HFFc6 (cell line): ENCODE data around the gene NOB1. TPM values are rescaled to one million over a fixed set of nuclear protein-coding genes. Genes with fewer than 3 reads are reported as not detected.

Source experiments
- DNase-seq: peaks from one replicate; pipeline ENCODE4 v3.0.0-alpha.2; 2018
- H3K27ac Mint-ChIP-seq: 2 replicates; pipeline ENCODE4 v1.8.0; 2020; ENCODE audit warnings: mild to moderate bottlenecking, mixed read lengths
- H3K27me3 Mint-ChIP-seq: 2 replicates; pipeline ENCODE4 v1.8.0; 2021; ENCODE audit warnings: mild to moderate bottlenecking, moderate library complexity, mixed read lengths; ENCODE audit not compliant: insufficient read depth
- H3K36me3 Mint-ChIP-seq: 2 replicates; pipeline ENCODE4 v1.8.0; 2021; ENCODE audit warnings: low read depth, mixed read lengths
- H3K4me1 Mint-ChIP-seq: 2 replicates; pipeline ENCODE4 v1.8.0; 2020; ENCODE audit warnings: low read depth, mixed read lengths
- H3K4me3 Mint-ChIP-seq: 2 replicates; pipeline ENCODE4 v1.8.0; 2020; ENCODE audit warnings: mild to moderate bottlenecking, moderate library complexity, mixed read lengths
- H3K9me3 Mint-ChIP-seq: 2 replicates; pipeline ENCODE4 v1.8.0; 2020; ENCODE audit warnings: mild to moderate bottlenecking, mixed read lengths
- long read RNA-seq: library from polyadenylated mRNA; unstranded; transcript quantifications from one replicate; pipeline ENCODE4 v2.0.0, GENCODE V29; 2019
- total RNA-seq, 6 experiments: library from RNA; stranded (reverse); fragmentation: NEBNext Ultra II Directional; extraction: Animal tissue kit (Norgen Biotek cat#: 25700); gene quantifications; 2 replicates in 1 of 6; 3 replicates in 5 of 6; pipeline ENCODE4 v1.2.3, GENCODE V29; 2021
- TF ChIP-seq, protein P1 (sequence below): fragments of 200-600 bp; sonication (generic); IDR thresholded peaks from 2 replicates; pipeline ENCODE4 v1.5.0; 2021; ENCODE audit warnings: antibody characterized with exemption, mild to moderate bottlenecking

The NOB1 gene
- 10 to 100 TPM; 52.3 to 59.3 (median 55.2) TPM for total RNA-seq
- long read RNA-seq, transcript NOB1-201 (9 exons, 1,734 nt), result major isoform, 92 of 102 reads
- long read RNA-seq, partial matches to known transcripts, result 5 of 102 reads
- long read RNA-seq, other reads (novel, unspliced or antisense), result 5 of 102 reads

DNA sequence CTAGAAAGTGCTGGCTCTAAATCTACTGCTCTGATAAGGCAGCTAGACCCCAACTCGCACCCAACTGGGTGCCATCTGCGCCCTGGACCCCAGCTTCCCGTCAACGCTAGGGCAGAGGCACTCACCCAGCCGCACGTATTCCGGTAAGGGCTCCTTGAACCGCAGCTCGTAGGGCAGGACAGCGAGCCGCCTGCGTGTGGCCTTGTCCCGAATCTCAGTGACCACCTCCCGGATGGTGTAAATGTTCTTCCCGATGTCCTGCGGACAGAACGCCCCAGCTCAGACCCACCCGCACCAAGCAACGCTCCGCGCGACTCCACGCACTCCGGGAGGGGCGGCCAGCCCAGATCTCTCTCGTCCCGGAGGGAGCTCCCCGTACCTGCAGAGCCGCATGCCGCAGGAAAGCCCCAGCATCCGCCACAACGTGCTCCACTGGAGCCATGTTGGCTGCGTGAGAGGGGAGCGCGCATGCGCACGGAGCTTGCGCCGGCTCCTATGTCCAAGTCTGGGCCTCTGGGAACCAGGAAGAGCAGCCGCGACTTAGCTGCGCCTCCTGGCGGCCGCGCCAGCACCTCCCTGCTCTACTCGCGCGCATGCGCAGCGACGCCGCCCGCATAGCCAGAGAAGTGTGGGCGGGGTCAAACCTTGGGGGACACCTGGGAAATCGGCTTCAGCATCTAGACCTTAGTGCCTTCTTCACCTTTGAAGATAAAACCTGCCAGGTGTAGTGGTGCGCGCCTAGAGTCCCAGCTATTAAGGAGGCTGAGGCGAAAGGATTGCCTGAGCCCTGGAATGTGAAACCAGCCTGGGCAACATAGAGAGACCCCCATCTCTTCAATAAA lies at the start of gene NOB1:
NOB1 (minus strand) TSS at position 458 of the 842 bp plus-strand sequence; CDS start at position 442, 16 bp downstream.
- Mint-ChIP-seq H3K36me3 (peaks cover 13% of the 10 kb centered on the region), H3K4me1 (peaks cover 25% of the 10 kb centered on the region), H3K27ac (peak within 1 kb of the TSS; percentile 94), H3K27me3 (peaks cover 13% of the 10 kb centered on the region), H3K9me3 (no peaks in the 10 kb centered on the region), H3K4me3 (peak within 1 kb of the TSS; percentile 99)
- TF ChIP-seq, protein P1, sequence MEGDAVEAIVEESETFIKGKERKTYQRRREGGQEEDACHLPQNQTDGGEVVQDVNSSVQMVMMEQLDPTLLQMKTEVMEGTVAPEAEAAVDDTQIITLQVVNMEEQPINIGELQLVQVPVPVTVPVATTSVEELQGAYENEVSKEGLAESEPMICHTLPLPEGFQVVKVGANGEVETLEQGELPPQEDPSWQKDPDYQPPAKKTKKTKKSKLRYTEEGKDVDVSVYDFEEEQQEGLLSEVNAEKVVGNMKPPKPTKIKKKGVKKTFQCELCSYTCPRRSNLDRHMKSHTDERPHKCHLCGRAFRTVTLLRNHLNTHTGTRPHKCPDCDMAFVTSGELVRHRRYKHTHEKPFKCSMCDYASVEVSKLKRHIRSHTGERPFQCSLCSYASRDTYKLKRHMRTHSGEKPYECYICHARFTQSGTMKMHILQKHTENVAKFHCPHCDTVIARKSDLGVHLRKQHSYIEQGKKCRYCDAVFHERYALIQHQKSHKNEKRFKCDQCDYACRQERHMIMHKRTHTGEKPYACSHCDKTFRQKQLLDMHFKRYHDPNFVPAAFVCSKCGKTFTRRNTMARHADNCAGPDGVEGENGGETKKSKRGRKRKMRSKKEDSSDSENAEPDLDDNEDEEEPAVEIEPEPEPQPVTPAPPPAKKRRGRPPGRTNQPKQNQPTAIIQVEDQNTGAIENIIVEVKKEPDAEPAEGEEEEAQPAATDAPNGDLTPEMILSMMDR, result peak; percentile 99
- DNase-seq, result peak; percentile 94

DNA sequence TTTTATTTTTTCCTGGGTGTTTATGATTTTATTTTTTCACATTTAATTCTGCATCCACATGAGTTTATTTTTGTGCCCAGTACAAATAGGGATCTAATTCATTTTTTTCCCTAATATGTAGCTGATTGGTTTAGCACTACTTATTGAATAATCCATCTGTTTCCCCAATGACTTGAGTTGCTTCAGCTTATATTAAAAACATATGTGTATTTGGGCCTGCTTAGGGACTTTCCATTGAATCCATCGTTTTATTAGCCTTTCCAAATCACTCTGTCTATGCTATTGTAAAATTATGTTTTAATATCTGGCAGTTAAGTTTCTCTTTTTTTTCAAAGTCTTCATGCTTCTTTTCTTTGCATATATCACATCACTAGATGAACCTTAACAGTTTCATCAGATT lies 49.6 kb upstream of the NOB1 start:
- Mint-ChIP-seq H3K4me3 (no peak overlapping the region), H3K36me3 (no peaks in the 10 kb centered on the region; the same call in 1 of the 2 replicates), H3K9me3 (no peaks in the 10 kb centered on the region), H3K4me1 (no peaks in the 10 kb centered on the region; the same call in 1 of the 2 replicates), H3K27me3 (no peaks in the 10 kb centered on the region), H3K27ac (no peak overlapping the region)
- no peak for DNase-seq
- TF ChIP-seq, protein P1, result no peak

DNA sequence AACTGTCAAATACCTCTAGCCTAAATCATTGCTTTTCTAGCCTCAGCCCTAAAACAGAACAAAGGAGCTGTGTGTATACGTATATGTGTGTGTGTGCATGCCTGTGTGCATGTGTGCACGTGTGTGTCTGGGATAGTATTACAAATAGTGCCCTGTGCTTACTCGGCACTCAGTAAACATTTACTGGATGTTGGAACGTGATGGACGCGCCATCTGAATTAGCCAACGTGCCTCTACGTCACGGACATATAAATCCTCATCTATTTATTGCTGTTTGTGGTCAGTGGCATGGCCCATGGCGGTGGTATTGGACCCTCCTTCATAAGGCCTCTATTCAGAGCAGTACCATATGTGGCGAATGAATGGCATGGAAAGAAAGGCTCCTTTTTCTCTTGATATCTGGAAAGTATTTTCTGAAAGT lies 44.9 kb upstream of the NOB1 start:
- H3K27me3 Mint-ChIP-seq, result no peaks in the 10 kb centered on the region
- TF ChIP-seq, protein P1, result no peak
- DNase-seq, result no peak
- H3K27ac Mint-ChIP-seq, result no peak overlapping the region
- no peaks in the 10 kb centered on the region; the same call in 1 of the 2 replicates for H3K36me3 Mint-ChIP-seq
- no peaks in the 10 kb centered on the region for H3K9me3 Mint-ChIP-seq
- peaks cover 12% of the 10 kb centered on the region for H3K4me1 Mint-ChIP-seq
- H3K4me3 Mint-ChIP-seq, result no peak overlapping the region

DNA sequence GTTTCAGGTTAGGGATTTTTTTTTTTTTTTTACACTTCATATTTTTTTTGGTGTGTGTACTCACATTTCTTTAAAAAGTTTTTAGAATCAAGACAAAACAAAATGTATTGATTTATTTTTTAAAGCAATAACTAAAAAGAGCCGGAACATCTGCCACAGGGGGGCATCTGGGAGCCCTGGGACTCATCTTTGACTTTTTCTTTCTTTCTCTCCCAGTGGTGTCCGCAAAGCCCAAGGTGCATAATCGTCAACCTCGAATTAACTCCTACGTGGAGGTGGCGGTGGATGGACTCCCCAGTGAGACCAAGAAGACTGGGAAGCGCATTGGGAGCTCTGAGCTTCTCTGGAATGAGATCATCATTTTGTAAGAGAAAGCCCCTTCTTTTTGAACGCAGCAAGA lies 43.7 kb upstream of the NOB1 start:
- Mint-ChIP-seq H3K4me3 (no peak overlapping the region), H3K27ac (no peak overlapping the region)
- no peak for DNase-seq

DNA sequence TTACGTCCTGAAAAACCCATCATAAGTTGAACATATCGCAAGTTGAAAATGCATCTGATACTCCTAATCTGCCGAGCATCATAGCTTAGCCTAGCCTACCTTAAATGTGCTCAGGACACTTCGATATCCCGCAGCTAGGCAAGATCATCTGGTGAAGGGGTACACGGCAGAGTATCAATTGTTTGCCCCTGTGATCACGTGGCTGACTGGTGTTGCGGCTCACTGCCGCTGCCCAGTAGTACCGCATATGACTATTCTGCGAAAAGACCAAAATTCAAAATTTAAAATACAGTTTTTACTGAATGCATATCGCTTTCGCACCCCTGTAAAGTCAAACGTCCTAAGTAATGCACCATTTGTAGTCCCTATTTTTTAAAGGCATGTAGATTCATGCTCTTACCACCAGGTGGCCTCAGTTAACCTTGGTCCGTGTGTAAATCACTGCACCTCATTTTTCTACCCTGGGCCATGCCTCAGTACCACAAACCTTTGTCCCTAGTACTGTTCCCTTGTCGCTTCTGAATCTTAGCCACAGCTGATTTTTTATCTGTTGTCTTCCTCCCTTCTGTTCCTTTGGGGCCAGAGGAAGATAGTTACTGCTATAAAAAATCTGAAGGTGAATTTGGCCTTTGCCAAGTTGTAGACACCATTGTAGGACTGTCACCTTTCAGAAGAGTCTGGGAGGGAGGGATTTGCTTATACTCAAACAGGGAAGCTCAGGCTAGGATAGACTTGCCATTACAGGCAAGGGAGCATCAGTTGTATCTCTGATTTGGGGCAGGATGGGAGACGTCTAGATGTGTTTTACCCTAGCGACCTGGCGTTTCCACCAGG lies 41.8 kb upstream of the NOB1 start:
- Mint-ChIP-seq H3K4me1 (peaks cover 12% of the 10 kb centered on the region), H3K9me3 (no peaks in the 10 kb centered on the region), H3K4me3 (0 out of 2 replicates have a peak overlapping the region, but pooled peaks have one; percentile 26), H3K27ac (no peak overlapping the region), H3K36me3 (no peaks in the 10 kb centered on the region), H3K27me3 (no peaks in the 10 kb centered on the region)
- TF ChIP-seq, protein P1, result peak; percentile 96
- DNase-seq, result peak; percentile 43

More for the DNA sequence above, 43.7 kb upstream of the NOB1 start:
- no peaks in the 10 kb centered on the region for H3K27me3 Mint-ChIP-seq
- peaks cover 12% of the 10 kb centered on the region for H3K4me1 Mint-ChIP-seq
- TF ChIP-seq, protein P1, result peak; percentile 71
- H3K9me3 Mint-ChIP-seq, result no peaks in the 10 kb centered on the region
- no peaks in the 10 kb centered on the region; the same call in 1 of the 2 replicates for H3K36me3 Mint-ChIP-seq
